Measurements from ENCODE around the gene RFNG. TPM values are rescaled to one million over a fixed set of nuclear protein-coding genes. Genes with fewer than 3 reads are reported as not detected.

Gene RFNG
- total RNA-seq, 1 donor = 33.3 TPM

- no peak for DNase-seq (ENCODE audit: low read depth)
- H3K4me3 ChIP-seq (ENCODE audit: low read depth, low read length) = no peak overlapping the region
- no peak for TF ChIP-seq CTCF (IDR thresholded peaks at IDR 0.05; ENCODE audit: insufficient read depth, low read length)
These were observed 37.5 kb upstream of the RFNG start for GRCh38 chr17:82088838-82089722.

GRCh38 chr17:82087961-82088837, 36.6 kb upstream of the RFNG start:
- H3K4me3 ChIP-seq (ENCODE audit: low read depth, low read length) = no peak overlapping the region
- no peak for TF ChIP-seq CTCF (IDR thresholded peaks at IDR 0.05; ENCODE audit: insufficient read depth, low read length)
- no peak for DNase-seq (ENCODE audit: low read depth)

GRCh38 chr17:82086941-82087906, 35.6 kb upstream of the RFNG start:
- no peak for DNase-seq (ENCODE audit: low read depth)
- TF ChIP-seq CTCF (IDR thresholded peaks at IDR 0.05; ENCODE audit: insufficient read depth, low read length) = no peak
- no peak overlapping the region for H3K4me3 ChIP-seq (ENCODE audit: low read depth, low read length)

GRCh38 chr17:82085931-82086764, 34.5 kb upstream of the RFNG start:
- no peak for TF ChIP-seq CTCF (IDR thresholded peaks at IDR 0.05; ENCODE audit: insufficient read depth, low read length)
- no peak for DNase-seq (ENCODE audit: low read depth)
- H3K4me3 ChIP-seq (ENCODE audit: low read depth, low read length) = no peak overlapping the region

GRCh38 chr17:82085031-82085861, 33.6 kb upstream of the RFNG start:
- TF ChIP-seq CTCF (IDR thresholded peaks at IDR 0.05; ENCODE audit: insufficient read depth, low read length) = no peak
- H3K4me3 ChIP-seq (ENCODE audit: low read depth, low read length) = no peak overlapping the region
- no peak for DNase-seq (ENCODE audit: low read depth)
